ENCODE measurements around the gene LMO7. TPM values are rescaled to one million over a fixed set of nuclear protein-coding genes. Genes with fewer than 3 reads are reported as not detected.

Gene LMO7
- total RNA-seq, 1 experiment from 2014 or later, result 20.4 TPM

- 0 out of 2 replicates have a peak, but pooled peaks cover 2% of the 10 kb centered on the region for H3K79me2 ChIP-seq (ENCODE audit: insufficient read depth, low read length)
- H3K9ac ChIP-seq (ENCODE audit: extremely low read depth, insufficient read length, low read length), result no peak overlapping the region
- H2AFZ ChIP-seq (ENCODE audit: low read length), result no peak overlapping the region
- no peaks in the 10 kb centered on the region for H4K20me1 ChIP-seq (ENCODE audit: control insufficient read depth, insufficient read depth, insufficient read length)
- no peak overlapping the region for H2BK12ac ChIP-seq (ENCODE audit: insufficient read length, low read depth, low read length)
- Mint-ChIP-seq H3K36me3 (ENCODE audit: insufficient read depth in 1 of 3, low read depth in 3 of 3) (peaks cover 26 to 42% (median 26%) of the 10 kb centered on the region in 3 experiments), H3K27ac (no peak overlapping the region), H3K4me1 (peaks cover 7 to 18% of the 10 kb centered on the region in 2 experiments; a peak in 3 of 4 replicates), H3K9me3 (peaks cover 25 to 31% of the 10 kb centered on the region in 2 experiments), H3K27me3 (ENCODE audit: low read depth) (no peaks in the 10 kb centered on the region), H3K4me3 (no peak overlapping the region)
- H3K14ac ChIP-seq (ENCODE audit: insufficient read depth, low read length), result no peak overlapping the region
- no peak overlapping the region for H2BK5ac ChIP-seq (ENCODE audit: insufficient read length, low read length)
- H3K4me1 ChIP-seq (ENCODE audit: insufficient read depth, low read length), result no peaks in the 10 kb centered on the region
- no peak for DNase-seq
- no peaks in the 10 kb centered on the region for H3K79me1 ChIP-seq (ENCODE audit: insufficient read depth, low read depth, low read length, poor library complexity, severe bottlenecking)
- no peak overlapping the region for H4K91ac ChIP-seq (ENCODE audit: insufficient read length, low read depth, low read length)
- no peak overlapping the region for H3K18ac ChIP-seq (ENCODE audit: insufficient read length, low read depth, low read length)
- no peaks in the 10 kb centered on the region for H3K27me3 ChIP-seq (ENCODE audit: insufficient read depth, low read length)
- H3K9me3 ChIP-seq (ENCODE audit: control insufficient read depth, low read depth, low read length), result peaks cover 8% of the 10 kb centered on the region
- no peak overlapping the region for H3K56ac ChIP-seq (ENCODE audit: insufficient read length, low read depth, low read length)
- no peak overlapping the region for H4K8ac ChIP-seq (replicated peaks; ENCODE audit: insufficient read length, low read depth, low read length)
- no peak overlapping the region for H3K4me2 ChIP-seq (ENCODE audit: insufficient read depth, insufficient read length, low read length)
- TF ChIP-seq CTCF (conservative IDR thresholded peaks at IDR 0.05), result no peak
- no peak overlapping the region for H2BK120ac ChIP-seq (ENCODE audit: low read depth, low read length, poor library complexity, severe bottlenecking)
- H3K27ac ChIP-seq (ENCODE audit: insufficient read length, low read depth, low read length), result no peak overlapping the region
- H2AK5ac ChIP-seq (ENCODE audit: insufficient read length, low read length), result no peak overlapping the region
- no peak overlapping the region for H3K23ac ChIP-seq (ENCODE audit: insufficient read length, low read depth, low read length)
- no peak overlapping the region for H2BK15ac ChIP-seq (ENCODE audit: low read depth, low read length)
- H4K5ac ChIP-seq (ENCODE audit: insufficient read length, low read depth, low read length), result no peak overlapping the region
- no peak overlapping the region for H3T11ph ChIP-seq (ENCODE audit: low read length)
- no peak overlapping the region for H2BK20ac ChIP-seq (ENCODE audit: low read depth, low read length, poor library complexity, severe bottlenecking)
- no peak overlapping the region for H3K4ac ChIP-seq (ENCODE audit: low read depth, low read length)
- no peaks in the 10 kb centered on the region for H3K23me2 ChIP-seq (ENCODE audit: insufficient read length, low read depth, low read length, poor library complexity, severe bottlenecking)
Measured at GRCh38 chr13:75702476-75702875, 66.3 kb downstream of the LMO7 start.
